ENCODE measurements around the gene NOL9. TPM values are rescaled to one million over a fixed set of nuclear protein-coding genes. Genes with fewer than 3 reads are reported as not detected.

Gene NOL9
- total and polyA plus RNA-seq, 2 of the 13 experiments (the other 11 are each of a cell fraction or from before 2014, with no cell fraction given): 18.0 to 24.7 TPM

GRCh38 chr1:6585841-6586240, 31.5 kb upstream of the NOL9 start:
- 97% methylated on average over 6 of the region's 7 CpGs for WGBS (ENCODE audit: low lambda C conversion rate)
- no peak overlapping the region for H3K27ac ChIP-seq (ENCODE audit: extremely low read length, insufficient read depth, low read length)
- TF ChIP-seq HNF4A (CRISPR knock-in tag; IDR thresholded peaks at IDR 0.05) (no peak), ZNF652 (CRISPR knock-in tag; IDR thresholded peaks at IDR 0.05; ENCODE audit: borderline replicate concordance, low read depth) (no peak), MYC (CRISPR knock-in tag; IDR thresholded peaks at IDR 0.05; ENCODE audit: borderline replicate concordance) (no peak), XRCC5 (optimal IDR thresholded peaks at IDR 0.05; ENCODE audit: low read length) (no peak), SOX6 (IDR thresholded peaks at IDR 0.05) (no peak), SOX6 (CRISPR knock-in tag; IDR thresholded peaks at IDR 0.05) (no peak)
- CTCF ChIA-PET (ENCODE audit: low intra/inter-chr PET ratio, low total read pairs): no interaction called here
- POLR2A ChIA-PET: no interaction called here
- no peak overlapping the region for H3K4me2 ChIP-seq (ENCODE audit: low read depth, low read length)
- ATAC-seq (peak; percentile 0; the same call in 1 of the 3 replicates), FAIRE-seq (no peak), DNase-seq (ENCODE audit: low spot score) (no peak)
- no peaks in the 10 kb centered on the region for H3K9me3 ChIP-seq (ENCODE audit: low read length)
- no TSS peak for BruUV-seq (replicated peaks)
- intact Hi-C loops (cut with micrococcal nuclease; ENCODE audit: unreplicated experiment) (no loop called here), in situ Hi-C loops (cut with HindIII; ENCODE audit: extremely low pct_ligation_motif_present, low pct_unique_long_range_greater_than_20kb) (no loop called here)
- peaks cover 26% of the 10 kb centered on the region for H3K4me1 ChIP-seq (ENCODE audit: insufficient read depth, low read length)
- peaks cover 4% of the 10 kb centered on the region; the same call in 1 of the 2 replicates for H4K20me1 ChIP-seq (ENCODE audit: insufficient read depth, low read length)
- no peak overlapping the region for H3K4me3 ChIP-seq (replicated peaks in 1 of 3; ENCODE audit: insufficient read depth in 1 of 3, low read depth in 2 of 3, low read length in 3 of 3)
- peaks cover 9% of the 10 kb centered on the region for H3K79me2 ChIP-seq (ENCODE audit: insufficient read depth, low read length)
- peaks cover 9 to 25% of the 10 kb centered on the region in 2 experiments for H3K36me3 ChIP-seq (replicated peaks in 1 of 2; ENCODE audit: control insufficient read depth in 1 of 2, insufficient read depth in 2 of 2, low read length in 2 of 2)
- no peaks in the 10 kb centered on the region for H3K27me3 ChIP-seq (ENCODE audit: control insufficient read depth in 1 of 2, insufficient read depth in 2 of 2, low read length in 2 of 2)
- H3K9ac ChIP-seq (ENCODE audit: insufficient read depth, low read depth, low read length): no peak overlapping the region
- H2AFZ ChIP-seq (ENCODE audit: low read length): no peak overlapping the region

GRCh38 chr1:6585081-6585722, 30.9 kb upstream of the NOL9 start:
- ChIA-PET POLR2A (no interaction called here), CTCF (ENCODE audit: low intra/inter-chr PET ratio, low total read pairs) (no interaction called here)
- no peak overlapping the region for H3K4me2 ChIP-seq (ENCODE audit: low read depth, low read length)
- H3K9me3 ChIP-seq (ENCODE audit: low read length): no peaks in the 10 kb centered on the region
- H2AFZ ChIP-seq (ENCODE audit: low read length): no peak overlapping the region
- peaks cover 4% of the 10 kb centered on the region; the same call in 1 of the 2 replicates for H4K20me1 ChIP-seq (ENCODE audit: insufficient read depth, low read length)
- peaks cover 30% of the 10 kb centered on the region for H3K4me1 ChIP-seq (ENCODE audit: insufficient read depth, low read length)
- peaks cover 15% of the 10 kb centered on the region for H3K79me2 ChIP-seq (ENCODE audit: insufficient read depth, low read length)
- no peak for DNase-seq (ENCODE audit: low spot score)
- in situ Hi-C loops (cut with HindIII; ENCODE audit: extremely low pct_ligation_motif_present, low pct_unique_long_range_greater_than_20kb): no loop called here
- ATAC-seq: no peak
- H3K27ac ChIP-seq (ENCODE audit: extremely low read length, insufficient read depth, low read length): no peak overlapping the region
- no peaks in the 10 kb centered on the region for H3K27me3 ChIP-seq (ENCODE audit: control insufficient read depth in 1 of 2, insufficient read depth in 2 of 2, low read length in 2 of 2)
- WGBS (ENCODE audit: low lambda C conversion rate): 82% methylated on average over 7 of the region's 12 CpGs
- intact Hi-C loops (cut with micrococcal nuclease; ENCODE audit: unreplicated experiment): no loop called here
- no TSS peak for BruUV-seq (replicated peaks)
- TF ChIP-seq POLR2A (IDR thresholded peaks at IDR 0.05; ENCODE audit: insufficient read depth in 1 of 2, low read depth in 2 of 2, low read length in 2 of 2) (0 out of 4 replicates have a peak, but pooled peaks of 1 of the 2 experiments have one; percentile 1), DDIT3 (CRISPR knock-in tag; IDR thresholded peaks at IDR 0.05) (no peak), SUZ12 (IDR thresholded peaks at IDR 0.05; ENCODE audit: low read depth, low read length) (no peak), HNRNPLL (IDR thresholded peaks at IDR 0.05; ENCODE audit: low read depth, low read length, poor library complexity, severe bottlenecking) (no peak), ONECUT2 (CRISPR knock-in tag; IDR thresholded peaks at IDR 0.05) (no peak), FLYWCH1 (CRISPR knock-in tag; IDR thresholded peaks at IDR 0.05) (no peak), ZNF143 (CRISPR knock-in tag; IDR thresholded peaks at IDR 0.05) (no peak), ZEB1 (IDR thresholded peaks at IDR 0.05; ENCODE audit: insufficient replicate concordance, low read depth) (no peak)
- FAIRE-seq: no peak
- H3K36me3 ChIP-seq (replicated peaks in 1 of 2; ENCODE audit: control insufficient read depth in 1 of 2, insufficient read depth in 2 of 2, low read length in 2 of 2): peaks cover 9 to 21% of the 10 kb centered on the region in 2 experiments; a peak in 4 of 5 replicates
- no peak overlapping the region for H3K9ac ChIP-seq (ENCODE audit: insufficient read depth, low read depth, low read length)
- no peak overlapping the region for H3K4me3 ChIP-seq (replicated peaks in 1 of 3; ENCODE audit: insufficient read depth in 1 of 3, low read depth in 2 of 3, low read length in 3 of 3)
